Tibial artery (tissue), 4 donors: ENCODE measurements around the gene CORO2B.

Experiments
- DNase-seq, 2 donors: peaks; one replicate each; pipeline ENCODE4 v3.0.0-alpha.2; 2019
- H3K27ac ChIP-seq, 2 donors: fragments of 200-600 bp; sonication (generic) in 1 of 2; 1 replicate in 1 of 2; 2 replicates in 1 of 2; pipeline ENCODE4 v1.5.1; 2018 to 2019; ENCODE audit warnings: mild to moderate bottlenecking in 1 of 2
- H3K27me3 ChIP-seq, 2 donors: fragments of 200-600 bp; sonication (generic) in 1 of 2; one replicate each; pipeline versions ENCODE4 v1.5.1 to v1.6.0; 2016 to 2019
- H3K36me3 ChIP-seq, 3 donors: fragments of 200-600 bp; sonication (generic) in 2 of 3; one replicate each; pipeline ENCODE4 v1.5.1; 2016 to 2019; ENCODE audit warnings: mild to moderate bottlenecking in 2 of 3
- H3K4me1 ChIP-seq, 4 donors: fragments of 200-600 bp; sonication (generic) in 2 of 4; 1 replicate in 3 of 4; 2 replicates in 1 of 4; pipeline ENCODE4 v1.5.1; 2016 to 2019
- H3K4me3 ChIP-seq, 2 donors: fragments of 200-600 bp; sonication (generic) in 1 of 2; 1 replicate in 1 of 2; 2 replicates in 1 of 2; pipeline ENCODE4 v1.5.1; 2018 to 2019; ENCODE audit warnings: mild to moderate bottlenecking in 2 of 2
- H3K9me3 ChIP-seq, 3 donors: fragments of 200-600 bp; sonication (generic) in 1 of 3; one replicate each; pipeline ENCODE4 v1.5.1; 2016 to 2019
- CTCF ChIP-seq, 2 experiments: fragments of 200-600 bp in 1 of 2; fragments of 450-650 bp in 1 of 2; IDR thresholded peaks; one replicate each; pipeline ENCODE4 v1.5.1; 2017 to 2019; ENCODE audit warnings: antibody characterized with exemption in 2 of 2, mild to moderate bottlenecking in 1 of 2, moderate library complexity in 1 of 2
- intact Hi-C: fragments of 100-400 bp; cut with DNase I; formaldehyde crosslinking; loops from one replicate; pipeline ENCODE4 v1.15.0; 2023; ENCODE audit warnings: low total_unique reads

Gene CORO2B

GRCh38 chr15:68565234-68565633 lies 13.6 kb upstream of the CORO2B start:
- Histone ChIP-seq H3K4me1 (peaks cover 0 to under 1% (median 0%) of the 10 kb centered on the region in 4 donors), H3K27ac (no peak overlapping the region), H3K4me3 (no peak overlapping the region), H3K27me3 (peaks cover 0 to 21% of the 10 kb centered on the region in 2 donors), H3K9me3 (no peaks in the 10 kb centered on the region), H3K36me3 (no peaks in the 10 kb centered on the region)
- DNase-seq, result no peak
- no peak for TF ChIP-seq CTCF (IDR thresholded peaks at IDR 0.05)
- intact Hi-C loops, result no loop called here

GRCh38 chr15:68565726-68566125 lies 13.1 kb upstream of the CORO2B start:
- Histone ChIP-seq H3K36me3 (no peaks in the 10 kb centered on the region), H3K27me3 (peaks cover 0 to 17% of the 10 kb centered on the region in 2 donors), H3K4me3 (no peak overlapping the region), H3K27ac (no peak overlapping the region), H3K9me3 (no peaks in the 10 kb centered on the region), H3K4me1 (no peaks in the 10 kb centered on the region)
- no peak for DNase-seq
- no peak for TF ChIP-seq CTCF (IDR thresholded peaks at IDR 0.05)
- intact Hi-C loops, result no loop called here

- DNase-seq, result peak in 1 of 2 donors; percentile 37
- intact Hi-C loops, result no loop called here
- H3K4me1 ChIP-seq, result no peaks in the 10 kb centered on the region
- TF ChIP-seq CTCF (IDR thresholded peaks at IDR 0.05), result no peak
- no peaks in the 10 kb centered on the region for H3K36me3 ChIP-seq
- H3K4me3 ChIP-seq, result no peak overlapping the region
- peaks cover 0 to 10% of the 10 kb centered on the region in 2 donors for H3K27me3 ChIP-seq
- H3K9me3 ChIP-seq, result no peaks in the 10 kb centered on the region
- no peak overlapping the region for H3K27ac ChIP-seq
Measured at GRCh38 chr15:68566377-68566954, 12.3 kb upstream of the CORO2B start.

GRCh38 chr15:68567345-68567744 lies 11.4 kb upstream of the CORO2B start:
- TF ChIP-seq CTCF (IDR thresholded peaks at IDR 0.05), result no peak
- Histone ChIP-seq H3K4me1 (no peaks in the 10 kb centered on the region), H3K36me3 (no peaks in the 10 kb centered on the region), H3K27me3 (peaks cover 0 to 3% of the 10 kb centered on the region in 2 donors), H3K9me3 (no peaks in the 10 kb centered on the region), H3K27ac (no peak overlapping the region), H3K4me3 (no peak overlapping the region)
- no peak for DNase-seq
- intact Hi-C loops, result no loop called here

- Histone ChIP-seq H3K4me3 (no peak overlapping the region), H3K27ac (no peak overlapping the region), H3K27me3 (peaks cover 0 to 22% of the 10 kb centered on the region in 2 donors), H3K4me1 (no peaks in the 10 kb centered on the region), H3K36me3 (no peaks in the 10 kb centered on the region), H3K9me3 (no peaks in the 10 kb centered on the region)
- intact Hi-C loops, result no loop called here
- no peak for TF ChIP-seq CTCF (IDR thresholded peaks at IDR 0.05)
- no peak for DNase-seq
Measured at GRCh38 chr15:68570974-68571373, 7.8 kb upstream of the CORO2B start.

- intact Hi-C loops, result no loop called here
- H3K27ac ChIP-seq, result no peak overlapping the region
- no peak for DNase-seq
- H3K36me3 ChIP-seq, result no peaks in the 10 kb centered on the region
- no peaks in the 10 kb centered on the region for H3K4me1 ChIP-seq
- TF ChIP-seq CTCF (IDR thresholded peaks at IDR 0.05), result no peak
- H3K4me3 ChIP-seq, result no peak overlapping the region
- no peaks in the 10 kb centered on the region for H3K9me3 ChIP-seq
- H3K27me3 ChIP-seq, result peaks cover 0 to 27% of the 10 kb centered on the region in 2 donors
Measured at GRCh38 chr15:68571582-68571981, 7.2 kb upstream of the CORO2B start.
